Liver (tissue), 9 donors: ENCODE measurements around the gene OSCAR. TPM values are rescaled to one million over a fixed set of nuclear protein-coding genes. Genes with fewer than 3 reads are reported as not detected.

Source experiments
- DNase-seq: peaks from one replicate; pipeline ENCODE4 v3.0.0-alpha.2; 2017; ENCODE audit warnings: low spot score
- H3K27ac ChIP-seq, 2 donors: one replicate each; pipeline ENCODE4 v1.7.0; 2013; ENCODE audit warnings: inconsistent platforms in 2 of 2, low read length in 2 of 2, control low read depth in 1 of 2, low read depth in 1 of 2, mild to moderate bottlenecking in 1 of 2
- H3K27me3 ChIP-seq, 4 donors: one replicate each; pipeline versions ENCODE4 v1.6.1 to v1.7.0; 2013; ENCODE audit warnings: low read length in 3 of 4, inconsistent platforms in 1 of 4, mild to moderate bottlenecking in 1 of 4, moderate library complexity in 1 of 4; ENCODE audit not compliant: control insufficient read depth in 4 of 4, insufficient read depth in 4 of 4
- H3K36me3 ChIP-seq, 4 donors: one replicate each; pipeline versions ENCODE4 v1.6.1 to v1.7.0; 2013; ENCODE audit warnings: low read length in 3 of 4, mild to moderate bottlenecking in 3 of 4, low read depth in 1 of 4, moderate library complexity in 1 of 4; ENCODE audit not compliant: control insufficient read depth in 4 of 4, insufficient read depth in 3 of 4
- H3K4me1 ChIP-seq, 4 donors: one replicate each; pipeline versions ENCODE4 v1.6.1 to v1.7.0; 2013; ENCODE audit warnings: low read length in 3 of 4, mild to moderate bottlenecking in 3 of 4, moderate library complexity in 1 of 4; ENCODE audit not compliant: control insufficient read depth in 4 of 4, insufficient read depth in 4 of 4
- H3K4me3 ChIP-seq, 3 donors: one replicate each; pipeline versions ENCODE4 v1.6.1 to v1.7.0; 2013; ENCODE audit warnings: low read length in 3 of 3, control low read depth in 1 of 3, low read depth in 1 of 3, mild to moderate bottlenecking in 1 of 3
- H3K9ac ChIP-seq, 2 donors: one replicate each; pipeline ENCODE4 v1.7.0; 2013; ENCODE audit warnings: low read length in 2 of 2, mild to moderate bottlenecking in 2 of 2, moderate library complexity in 2 of 2, control low read depth in 1 of 2, low read depth in 1 of 2
- H3K9me3 ChIP-seq, 4 donors: one replicate each; pipeline versions ENCODE4 v1.6.1 to v1.7.0; 2013; ENCODE audit warnings: low read length in 3 of 4; ENCODE audit not compliant: control insufficient read depth in 4 of 4
- EGR1 ChIP-seq, 2 donors: IDR thresholded peaks; 2 replicates each; pipeline ENCODE4 v1.6.1; 2016 to 2018; ENCODE audit warnings: antibody characterized with exemption in 2 of 2, low read depth in 2 of 2
- FOXA1 ChIP-seq: IDR thresholded peaks from 2 replicates; pipeline ENCODE4 v1.6.1; 2016; ENCODE audit warnings: antibody characterized with exemption
- FOXA2 ChIP-seq: IDR thresholded peaks from 2 replicates; pipeline ENCODE4 v1.6.1; 2016; ENCODE audit warnings: antibody characterized with exemption
- GABPA ChIP-seq, 2 donors: IDR thresholded peaks in 1 of 2; conservative IDR thresholded peaks in 1 of 2; 2 replicates each; pipeline ENCODE4 v1.6.1; 2016; ENCODE audit warnings: antibody characterized with exemption in 2 of 2, mild to moderate bottlenecking in 1 of 2, moderate library complexity in 1 of 2
- HNF4A ChIP-seq, 2 donors: conservative IDR thresholded peaks; 2 replicates each; pipeline ENCODE4 v1.6.1; 2016; ENCODE audit warnings: antibody characterized with exemption in 2 of 2, mild to moderate bottlenecking in 2 of 2
- HNF4G ChIP-seq: IDR thresholded peaks from 2 replicates; pipeline ENCODE4 v1.6.1; 2016; ENCODE audit warnings: antibody characterized with exemption
- JUND ChIP-seq, 2 donors: IDR thresholded peaks; 2 replicates each; pipeline ENCODE4 v1.6.1; 2016; ENCODE audit warnings: antibody characterized with exemption in 2 of 2
- NR2F2 ChIP-seq: IDR thresholded peaks from 2 replicates; pipeline ENCODE4 v1.6.1; 2016; ENCODE audit warnings: antibody characterized with exemption
- RAD21 ChIP-seq, 2 donors: IDR thresholded peaks; 2 replicates each; pipeline ENCODE4 v1.6.1; 2016; ENCODE audit warnings: antibody characterized with exemption in 2 of 2, mild to moderate bottlenecking in 2 of 2
- RXRA ChIP-seq, 2 donors: IDR thresholded peaks; 2 replicates each; pipeline ENCODE4 v1.6.1; 2017 to 2018; ENCODE audit warnings: antibody characterized with exemption in 2 of 2, mild to moderate bottlenecking in 1 of 2
- SP1 ChIP-seq: IDR thresholded peaks from 2 replicates; pipeline ENCODE4 v1.6.1; 2018; ENCODE audit warnings: antibody characterized with exemption, mild to moderate bottlenecking
- TAF1 ChIP-seq: conservative IDR thresholded peaks from 2 replicates; pipeline ENCODE4 v1.6.1; 2016; ENCODE audit warnings: antibody characterized with exemption, mild to moderate bottlenecking
- YY1 ChIP-seq: IDR thresholded peaks from 2 replicates; pipeline ENCODE4 v1.6.1; 2016; ENCODE audit warnings: antibody characterized with exemption, mild to moderate bottlenecking
- WGBS: extraction: QIAGEN DNeasy Blood & Tissue Kit; methylation state at CpG from one replicate; pipeline ENCODE4 v1.1.7; 2013; 5-methylcytosine and 5-hydroxymethylcytosine counted together
- polyA plus RNA-seq, 2 donors: library from polyadenylated mRNA; stranded (reverse) in 1 of 2; unstranded in 1 of 2; fragments of 200-250 nt in 1 of 2; fragments of >200 nt in 1 of 2; fragmentation: Nextera tagmentation in 1 of 2; extraction: Ambion mirVana in 1 of 2; gene quantifications; one replicate each; pipeline versions ENCODE4 v1.2.1 to v1.2.3, GENCODE V29; 2013 to 2015
- total RNA-seq, 2 donors: library from RNA; depleted of rRNA; stranded (reverse); fragments of >200 nt; gene quantifications; one replicate each; pipeline ENCODE4 v1.2.3, GENCODE V29; 2014
- TF ChIP-seq, protein P1 (sequence below): IDR thresholded peaks from 2 replicates; pipeline ENCODE4 v1.6.1; 2016; ENCODE audit warnings: antibody characterized with exemption
- TF ChIP-seq, protein P2 (sequence below): IDR thresholded peaks from 2 replicates; pipeline ENCODE4 v1.6.1; 2016; ENCODE audit warnings: antibody characterized with exemption, mild to moderate bottlenecking
- TF ChIP-seq, protein P3 (sequence below): IDR thresholded peaks from 2 replicates; pipeline ENCODE4 v1.6.1; 2016; ENCODE audit warnings: antibody characterized with exemption
- TF ChIP-seq, protein P4 (sequence below): fragments of 150-350 bp; IDR thresholded peaks from 2 replicates; pipeline ENCODE4 v1.5.1; 2017; ENCODE audit warnings: improper control_type of control experiment, low read depth, low read length; ENCODE audit not compliant: missing input control
- donor health status: healthy.
- donor health status: healthy.
- donor health status: healthy.
- donor health status: healthy.
- donor health status: healthy.

Gene OSCAR
- total and polyA plus RNA-seq, 4 donors: 0.60 to 2.0 (median 0.83) TPM

DNA sequence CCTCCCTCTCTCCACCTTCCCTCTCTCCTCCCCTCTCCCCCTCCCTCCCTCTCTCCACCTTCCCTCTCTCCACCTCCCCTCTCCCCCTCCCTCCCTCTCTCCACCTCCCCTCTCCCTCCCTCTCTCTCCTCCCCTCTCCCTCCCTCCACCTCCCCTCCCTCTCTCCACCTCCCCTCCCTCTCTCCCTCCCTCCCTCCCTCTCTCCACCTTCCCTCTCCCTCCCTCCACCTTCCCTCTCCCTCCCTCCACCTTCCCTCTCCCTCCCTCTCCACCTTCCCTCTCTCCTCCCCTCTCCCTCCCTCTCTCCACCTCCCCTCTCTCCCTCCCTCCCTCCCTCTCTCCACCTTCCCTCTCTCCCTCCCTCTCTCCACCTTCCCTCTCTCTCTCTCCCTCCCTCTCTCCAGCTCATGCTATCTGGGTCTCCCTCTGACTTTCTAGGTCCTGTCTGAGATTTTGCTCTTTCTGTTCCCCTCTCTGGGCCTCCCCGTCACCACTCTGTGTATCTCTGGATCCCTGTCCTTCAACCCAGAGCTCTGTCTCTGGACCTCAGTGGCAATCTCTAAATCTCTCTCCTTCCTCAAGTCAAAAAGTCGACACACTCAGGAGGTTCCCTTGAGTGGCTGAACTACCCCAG lies 33.5 kb upstream of the OSCAR start:
- H3K27ac ChIP-seq: no peak overlapping the region
- H3K27me3 ChIP-seq: no peaks in the 10 kb centered on the region
- H3K36me3 ChIP-seq: peaks cover 4 to 24% (median 8%) of the 10 kb centered on the region in 4 donors
- no peak for DNase-seq
- WGBS: 79% methylated on average over 2 of the region's 2 CpGs
- H3K4me1 ChIP-seq: peaks cover 1 to 22% (median 17%) of the 10 kb centered on the region in 4 donors
- H3K9ac ChIP-seq: no peak overlapping the region
- no peaks in the 10 kb centered on the region for H3K9me3 ChIP-seq
- TF ChIP-seq RAD21 (IDR thresholded peaks at IDR 0.05) (no peak), EGR1 (IDR thresholded peaks at IDR 0.05; ENCODE audit: low read depth in 2 of 2) (no peak), RXRA (IDR thresholded peaks at IDR 0.05) (no peak), FOXA1 (no peak), JUND (IDR thresholded peaks at IDR 0.05) (no peak), NR2F2 (no peak), HNF4A (conservative IDR thresholded peaks at IDR 0.05) (no peak), SP1 (no peak), FOXA2 (no peak), TAF1 (no peak), YY1 (no peak), GABPA (IDR thresholded peaks at IDR 0.05 in 1 of 2, conservative IDR thresholded peaks at IDR 0.05 in 1 of 2) (no peak), HNF4G (no peak)
- TF ChIP-seq, protein P1, sequence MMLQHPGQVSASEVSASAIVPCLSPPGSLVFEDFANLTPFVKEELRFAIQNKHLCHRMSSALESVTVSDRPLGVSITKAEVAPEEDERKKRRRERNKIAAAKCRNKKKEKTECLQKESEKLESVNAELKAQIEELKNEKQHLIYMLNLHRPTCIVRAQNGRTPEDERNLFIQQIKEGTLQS: no peak
- TF ChIP-seq, protein P2, sequence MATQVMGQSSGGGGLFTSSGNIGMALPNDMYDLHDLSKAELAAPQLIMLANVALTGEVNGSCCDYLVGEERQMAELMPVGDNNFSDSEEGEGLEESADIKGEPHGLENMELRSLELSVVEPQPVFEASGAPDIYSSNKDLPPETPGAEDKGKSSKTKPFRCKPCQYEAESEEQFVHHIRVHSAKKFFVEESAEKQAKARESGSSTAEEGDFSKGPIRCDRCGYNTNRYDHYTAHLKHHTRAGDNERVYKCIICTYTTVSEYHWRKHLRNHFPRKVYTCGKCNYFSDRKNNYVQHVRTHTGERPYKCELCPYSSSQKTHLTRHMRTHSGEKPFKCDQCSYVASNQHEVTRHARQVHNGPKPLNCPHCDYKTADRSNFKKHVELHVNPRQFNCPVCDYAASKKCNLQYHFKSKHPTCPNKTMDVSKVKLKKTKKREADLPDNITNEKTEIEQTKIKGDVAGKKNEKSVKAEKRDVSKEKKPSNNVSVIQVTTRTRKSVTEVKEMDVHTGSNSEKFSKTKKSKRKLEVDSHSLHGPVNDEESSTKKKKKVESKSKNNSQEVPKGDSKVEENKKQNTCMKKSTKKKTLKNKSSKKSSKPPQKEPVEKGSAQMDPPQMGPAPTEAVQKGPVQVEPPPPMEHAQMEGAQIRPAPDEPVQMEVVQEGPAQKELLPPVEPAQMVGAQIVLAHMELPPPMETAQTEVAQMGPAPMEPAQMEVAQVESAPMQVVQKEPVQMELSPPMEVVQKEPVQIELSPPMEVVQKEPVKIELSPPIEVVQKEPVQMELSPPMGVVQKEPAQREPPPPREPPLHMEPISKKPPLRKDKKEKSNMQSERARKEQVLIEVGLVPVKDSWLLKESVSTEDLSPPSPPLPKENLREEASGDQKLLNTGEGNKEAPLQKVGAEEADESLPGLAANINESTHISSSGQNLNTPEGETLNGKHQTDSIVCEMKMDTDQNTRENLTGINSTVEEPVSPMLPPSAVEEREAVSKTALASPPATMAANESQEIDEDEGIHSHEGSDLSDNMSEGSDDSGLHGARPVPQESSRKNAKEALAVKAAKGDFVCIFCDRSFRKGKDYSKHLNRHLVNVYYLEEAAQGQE: no peak
- TF ChIP-seq, protein P3, sequence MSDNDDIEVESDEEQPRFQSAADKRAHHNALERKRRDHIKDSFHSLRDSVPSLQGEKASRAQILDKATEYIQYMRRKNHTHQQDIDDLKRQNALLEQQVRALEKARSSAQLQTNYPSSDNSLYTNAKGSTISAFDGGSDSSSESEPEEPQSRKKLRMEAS: no peak
- TF ChIP-seq, protein P4, sequence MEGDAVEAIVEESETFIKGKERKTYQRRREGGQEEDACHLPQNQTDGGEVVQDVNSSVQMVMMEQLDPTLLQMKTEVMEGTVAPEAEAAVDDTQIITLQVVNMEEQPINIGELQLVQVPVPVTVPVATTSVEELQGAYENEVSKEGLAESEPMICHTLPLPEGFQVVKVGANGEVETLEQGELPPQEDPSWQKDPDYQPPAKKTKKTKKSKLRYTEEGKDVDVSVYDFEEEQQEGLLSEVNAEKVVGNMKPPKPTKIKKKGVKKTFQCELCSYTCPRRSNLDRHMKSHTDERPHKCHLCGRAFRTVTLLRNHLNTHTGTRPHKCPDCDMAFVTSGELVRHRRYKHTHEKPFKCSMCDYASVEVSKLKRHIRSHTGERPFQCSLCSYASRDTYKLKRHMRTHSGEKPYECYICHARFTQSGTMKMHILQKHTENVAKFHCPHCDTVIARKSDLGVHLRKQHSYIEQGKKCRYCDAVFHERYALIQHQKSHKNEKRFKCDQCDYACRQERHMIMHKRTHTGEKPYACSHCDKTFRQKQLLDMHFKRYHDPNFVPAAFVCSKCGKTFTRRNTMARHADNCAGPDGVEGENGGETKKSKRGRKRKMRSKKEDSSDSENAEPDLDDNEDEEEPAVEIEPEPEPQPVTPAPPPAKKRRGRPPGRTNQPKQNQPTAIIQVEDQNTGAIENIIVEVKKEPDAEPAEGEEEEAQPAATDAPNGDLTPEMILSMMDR: no peak
- no peak overlapping the region for H3K4me3 ChIP-seq

DNA sequence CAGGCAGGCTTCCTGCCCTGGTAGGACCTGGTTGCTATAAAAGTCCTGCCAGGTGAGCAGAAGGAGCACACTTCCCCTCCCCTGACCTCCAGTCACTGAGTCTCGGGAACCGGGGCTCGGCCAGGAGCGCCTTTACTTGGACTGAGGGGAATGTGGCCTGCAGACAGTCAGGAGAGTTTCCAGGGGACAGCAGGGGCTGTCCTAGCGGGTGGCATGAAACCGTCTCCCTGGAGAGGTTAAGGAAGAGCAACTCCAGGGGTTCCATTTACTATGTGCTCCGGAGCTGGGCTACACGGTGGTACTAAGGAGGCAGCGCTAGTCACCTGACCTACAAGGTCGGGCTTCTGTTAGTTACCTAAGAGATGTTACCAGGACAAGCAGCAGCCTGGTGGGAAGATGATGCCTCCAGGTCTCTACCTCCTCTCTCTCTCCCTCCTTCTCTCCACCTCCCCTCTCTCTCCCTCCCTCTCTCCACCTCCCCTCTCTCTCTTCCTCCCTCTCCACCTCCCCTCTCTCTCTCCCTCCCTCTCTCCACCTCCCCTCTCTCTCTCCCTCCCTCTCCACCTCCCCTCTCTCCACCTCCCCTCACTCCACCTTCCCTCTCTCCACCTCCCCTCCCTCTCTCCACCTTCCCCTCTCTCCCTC lies 32.8 kb upstream of the OSCAR start:
- 89% methylated on average over 10 of the region's 10 CpGs for WGBS
- no peak overlapping the region for H3K4me3 ChIP-seq
- no peaks in the 10 kb centered on the region for H3K9me3 ChIP-seq
- peaks cover 4 to 31% (median 12%) of the 10 kb centered on the region in 4 donors for H3K36me3 ChIP-seq
- peak; percentile 86 for DNase-seq
- H3K9ac ChIP-seq: no peak overlapping the region
- H3K4me1 ChIP-seq: peaks cover 1 to 16% (median 10%) of the 10 kb centered on the region in 4 donors
- no peaks in the 10 kb centered on the region for H3K27me3 ChIP-seq
- TF ChIP-seq SP1: no peak
- TF ChIP-seq NR2F2: no peak
- no peak for TF ChIP-seq HNF4G
- no peak overlapping the region for H3K27ac ChIP-seq
